Adrenal gland (tissue), 5 donors: ENCODE data around the gene SRRM1.

Experiments used
- CTCF ChIP-seq, 6 experiments: fragments of 450-650 bp in 4 of 6; fragments of 200-600 bp in 2 of 6; sonication (generic) in 1 of 6; IDR thresholded peaks; 1 replicate in 5 of 6; 2 replicates in 1 of 6; pipeline versions ENCODE4 v1.5.1 to v1.8.0; 2016 to 2021; ENCODE audit warnings: antibody characterized with exemption in 6 of 6, mild to moderate bottlenecking in 2 of 6, moderate library complexity in 1 of 6
- POLR2A ChIP-seq, 2 donors: fragments of 450-650 bp; IDR thresholded peaks; one replicate each; pipeline ENCODE4 v1.6.1; 2017; ENCODE audit warnings: antibody characterized with exemption in 2 of 2, mild to moderate bottlenecking in 2 of 2, moderate library complexity in 1 of 2
- donor health status: DM: no; HTN: no; CAD: no.

GRCh38 chr1:24596401-24596880 is 46.7 kb upstream of the SRRM1 start:
- TF ChIP-seq CTCF (IDR thresholded peaks at IDR 0.05) (no peak), POLR2A (IDR thresholded peaks at IDR 0.05) (no peak)
